HEK293T (cell line): ENCODE results near the gene TIAM1.

ENCODE experiments used
- CTCF ChIA-PET: fragments of 350-600 bp; formaldehyde crosslinking; extraction: SDS; loops from one replicate; lab custom pipeline; 2021; ENCODE audit warnings: antibody characterized with exemption, inconsistent platforms; lab: Yijun Ruan, JAX
- POLR2A ChIA-PET: fragments of 350-600 bp; formaldehyde crosslinking; extraction: SDS; loops from one replicate; lab custom pipeline; 2020; ENCODE audit warnings: antibody characterized with exemption, inconsistent platforms; lab: Yijun Ruan, JAX
- DNase-seq: peaks from one replicate; pipeline ENCODE4 v3.0.0; 2012; ENCODE audit warnings: mixed read lengths; ENCODE audit errors: extremely low spot score
- ARNT ChIP-seq: fragments of 450-650 bp; IDR thresholded peaks from 2 replicates; pipeline ENCODE4 v1.6.1; 2017; ENCODE audit warnings: mild to moderate bottlenecking
- BHLHE40 ChIP-seq: fragments of 450-650 bp; IDR thresholded peaks from 2 replicates; pipeline ENCODE4 v1.6.1; 2016; ENCODE audit warnings: mild to moderate bottlenecking, moderate library complexity, borderline replicate concordance
- CTBP1 ChIP-seq: fragments of 450-650 bp; IDR thresholded peaks from 2 replicates; pipeline ENCODE4 v1.6.1; 2016; ENCODE audit warnings: borderline replicate concordance
- ELF4 ChIP-seq: fragments of 450-650 bp; IDR thresholded peaks from 2 replicates; pipeline ENCODE4 v1.6.1; 2017; ENCODE audit warnings: antibody characterized with exemption
- FOXA1 ChIP-seq: fragments of 450-650 bp; IDR thresholded peaks from 2 replicates; pipeline ENCODE4 v1.6.1; 2016; ENCODE audit warnings: mild to moderate bottlenecking
- FOXK2 ChIP-seq: fragments of 450-650 bp; IDR thresholded peaks from 2 replicates; pipeline ENCODE4 v1.6.1; 2016; ENCODE audit warnings: mild to moderate bottlenecking
- FOXM1 ChIP-seq: fragments of 450-650 bp; IDR thresholded peaks from 2 replicates; pipeline ENCODE4 v1.6.1; 2017; ENCODE audit warnings: mild to moderate bottlenecking, borderline replicate concordance
- HDGF ChIP-seq: fragments of 450-650 bp; IDR thresholded peaks from 2 replicates; pipeline ENCODE4 v1.6.1; 2017; ENCODE audit warnings: antibody characterized with exemption, borderline replicate concordance
- L3MBTL2 ChIP-seq: fragments of 450-650 bp; conservative IDR thresholded peaks from 2 replicates; pipeline ENCODE4 v1.6.1; 2016; ENCODE audit warnings: mild to moderate bottlenecking
- LEF1 ChIP-seq: fragments of 450-650 bp; IDR thresholded peaks from 2 replicates; pipeline ENCODE4 v1.6.1; 2017; ENCODE audit warnings: mild to moderate bottlenecking, borderline replicate concordance
- NFRKB ChIP-seq: fragments of 450-650 bp; IDR thresholded peaks from 2 replicates; pipeline ENCODE4 v1.6.1; 2016; ENCODE audit warnings: mild to moderate bottlenecking, moderate library complexity
- SP1 ChIP-seq: fragments of 450-650 bp; IDR thresholded peaks from 2 replicates; pipeline ENCODE4 v1.6.1; 2017
- SUZ12 ChIP-seq: fragments of 450-650 bp; IDR thresholded peaks from 2 replicates; pipeline ENCODE4 v1.6.1; 2016; ENCODE audit warnings: mild to moderate bottlenecking
- TARDBP ChIP-seq: fragments of 450-650 bp; IDR thresholded peaks from 2 replicates; pipeline ENCODE4 v1.6.1; 2016
- ZNF384 ChIP-seq: fragments of 450-650 bp; IDR thresholded peaks from 2 replicates; pipeline ENCODE4 v1.6.1; 2016
- TF ChIP-seq, protein P1 (sequence below): fragments of 450-650 bp; IDR thresholded peaks from 2 replicates; pipeline ENCODE4 v1.6.1; 2016

The TIAM1 gene

DNA sequence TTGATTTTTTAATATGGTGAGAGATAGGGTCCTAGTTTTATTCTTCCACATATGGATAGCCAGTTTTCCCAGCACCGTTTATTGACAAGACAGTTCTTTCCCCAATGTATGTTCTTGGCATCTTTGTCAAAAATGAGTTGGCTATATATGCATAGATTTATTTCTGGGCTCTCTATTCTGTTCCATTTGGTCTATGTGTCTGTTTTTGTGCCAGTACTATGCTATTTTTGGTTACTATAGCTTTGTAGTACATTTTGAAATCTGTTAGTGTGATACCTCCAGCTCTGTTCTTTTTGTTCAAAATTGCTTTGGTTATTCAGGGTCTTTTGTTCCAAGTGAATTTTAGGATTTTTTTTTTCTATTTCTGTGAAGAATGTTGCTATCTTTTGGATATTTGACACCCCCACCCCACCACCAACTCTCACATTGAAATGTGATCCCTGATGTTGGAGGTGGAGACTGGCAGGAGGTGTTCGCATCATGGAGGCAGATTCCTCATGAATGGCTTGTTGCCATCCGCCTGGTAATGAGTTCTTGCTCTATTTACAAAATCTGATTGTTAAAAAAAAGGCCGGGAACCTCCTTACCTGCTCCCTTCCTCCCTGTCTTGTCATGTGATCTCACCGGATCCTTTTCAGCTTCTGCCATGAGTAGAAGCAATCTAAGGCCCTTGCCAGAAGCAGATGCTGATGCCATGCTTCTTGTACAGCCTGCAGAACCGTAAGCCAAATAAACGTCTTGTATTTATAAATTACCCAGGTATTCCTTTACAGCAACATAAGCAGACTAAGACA, 251.0 kb downstream of the TIAM1 start:
- no peak for DNase-seq
- no peak for TF ChIP-seq ARNT
- no peak for TF ChIP-seq NFRKB
- no peak for TF ChIP-seq HDGF
- TF ChIP-seq LEF1 = no peak
- no peak for TF ChIP-seq FOXM1
- TF ChIP-seq, protein P1, sequence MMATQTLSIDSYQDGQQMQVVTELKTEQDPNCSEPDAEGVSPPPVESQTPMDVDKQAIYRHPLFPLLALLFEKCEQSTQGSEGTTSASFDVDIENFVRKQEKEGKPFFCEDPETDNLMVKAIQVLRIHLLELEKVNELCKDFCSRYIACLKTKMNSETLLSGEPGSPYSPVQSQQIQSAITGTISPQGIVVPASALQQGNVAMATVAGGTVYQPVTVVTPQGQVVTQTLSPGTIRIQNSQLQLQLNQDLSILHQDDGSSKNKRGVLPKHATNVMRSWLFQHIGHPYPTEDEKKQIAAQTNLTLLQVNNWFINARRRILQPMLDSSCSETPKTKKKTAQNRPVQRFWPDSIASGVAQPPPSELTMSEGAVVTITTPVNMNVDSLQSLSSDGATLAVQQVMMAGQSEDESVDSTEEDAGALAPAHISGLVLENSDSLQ = no peak
- no peak for TF ChIP-seq FOXA1
- TF ChIP-seq TARDBP = no peak
- no peak for TF ChIP-seq ELF4
- no peak for TF ChIP-seq SP1
- ChIA-PET POLR2A (no interaction called here), CTCF (interaction anchor here (0.7 kb wide), 1 partner anchor 111 kb away, joined by 3 read pairs; no protein-coding TSS in a partner anchor)

GRCh38 chr21:31090376-31090775, 253.7 kb downstream of the TIAM1 start:
- TF ChIP-seq TARDBP = no peak
- no peak for TF ChIP-seq LEF1
- no peak for TF ChIP-seq FOXK2
- no peak for TF ChIP-seq ARNT
- TF ChIP-seq FOXM1 = no peak
- no peak for TF ChIP-seq L3MBTL2
- no peak for TF ChIP-seq NFRKB
- TF ChIP-seq CTBP1 = no peak
- TF ChIP-seq, protein P1 = no peak
- TF ChIP-seq ELF4 = no peak
- TF ChIP-seq FOXA1 = no peak
- TF ChIP-seq SP1 = no peak
- TF ChIP-seq BHLHE40 = no peak
- TF ChIP-seq HDGF = no peak
- no peak for TF ChIP-seq ZNF384
- CTCF ChIA-PET = interaction anchor here (0.6 kb wide), 1 partner anchor 637 kb away, joined by 3 read pairs; no protein-coding TSS in a partner anchor
- no peak for DNase-seq
- POLR2A ChIA-PET = no interaction called here

GRCh38 chr21:31088474-31088751, 255.6 kb downstream of the TIAM1 start:
- DNase-seq = no peak
- ChIA-PET POLR2A (no interaction called here), CTCF (no interaction called here)
- TF ChIP-seq SUZ12 = no peak
- no peak for TF ChIP-seq FOXA1
- TF ChIP-seq, protein P1 = no peak
- no peak for TF ChIP-seq BHLHE40
- TF ChIP-seq LEF1 = no peak
- TF ChIP-seq FOXM1 = no peak
- TF ChIP-seq TARDBP = no peak
- TF ChIP-seq CTBP1 = no peak
- no peak for TF ChIP-seq ELF4
- no peak for TF ChIP-seq SP1
- TF ChIP-seq FOXK2 = no peak
- no peak for TF ChIP-seq ZNF384
- TF ChIP-seq ARNT = no peak
- TF ChIP-seq HDGF = no peak
- no peak for TF ChIP-seq NFRKB

GRCh38 chr21:31087639-31088473, 256.2 kb downstream of the TIAM1 start:
- no peak for DNase-seq
- POLR2A ChIA-PET = no interaction called here
- no peak for TF ChIP-seq LEF1
- TF ChIP-seq, protein P1 = no peak
- CTCF ChIA-PET = interaction anchor here (0.7 kb wide), 1 partner anchor 1277 kb away, joined by 3 read pairs; no protein-coding TSS in a partner anchor

DNA sequence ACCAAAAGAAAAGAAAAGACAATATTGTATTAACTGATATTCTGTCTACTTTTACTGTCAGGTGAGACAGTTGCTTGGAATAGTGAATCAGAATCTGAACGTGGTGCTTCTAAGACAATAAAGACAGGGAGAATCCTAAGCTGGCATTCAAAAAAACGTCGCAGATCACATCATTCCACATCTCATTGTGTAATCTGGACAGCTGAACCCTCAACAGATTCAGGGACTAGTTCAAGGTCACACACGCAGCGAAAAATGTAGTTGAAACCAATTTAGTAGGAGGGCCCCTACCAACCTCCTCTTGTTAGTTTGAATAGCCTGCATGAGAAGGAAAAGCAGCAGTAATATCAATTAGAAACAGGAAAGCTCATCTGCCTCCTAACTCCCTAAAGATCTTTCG, 259.4 kb downstream of the TIAM1 start:
- TF ChIP-seq FOXA1 (no peak), CTBP1 (no peak), FOXM1 (no peak), NFRKB (no peak), BHLHE40 (no peak), FOXK2 (no peak), L3MBTL2 (no peak), LEF1 (no peak)
- POLR2A ChIA-PET = no interaction called here
- DNase-seq = no peak
- CTCF ChIA-PET = interaction anchor here (0.9 kb wide), 1 partner anchor 13 kb away, joined by 3 read pairs; no protein-coding TSS in a partner anchor
